Fibroblast of pulmonary artery (primary cell): ENCODE measurements around the gene RFX1.

Experiments
- DNase-seq: peaks from one replicate; pipeline ENCODE4 v3.0.0-alpha.2; 2010; ENCODE audit warnings: low read depth
- H3K4me3 ChIP-seq: replicated peaks from 2 replicates; pipeline ENCODE4 v1.5.1; 2011; ENCODE audit warnings: low read depth, mild to moderate bottlenecking, control low read depth, low read length, moderate library complexity
- TF ChIP-seq, protein P1 (sequence below): IDR thresholded peaks from 2 replicates; pipeline ENCODE4 v1.5.1; 2011; ENCODE audit warnings: mild to moderate bottlenecking, control low read depth, low read length, inconsistent platforms; ENCODE audit errors: missing control alignments

RFX1 gene

DNA sequence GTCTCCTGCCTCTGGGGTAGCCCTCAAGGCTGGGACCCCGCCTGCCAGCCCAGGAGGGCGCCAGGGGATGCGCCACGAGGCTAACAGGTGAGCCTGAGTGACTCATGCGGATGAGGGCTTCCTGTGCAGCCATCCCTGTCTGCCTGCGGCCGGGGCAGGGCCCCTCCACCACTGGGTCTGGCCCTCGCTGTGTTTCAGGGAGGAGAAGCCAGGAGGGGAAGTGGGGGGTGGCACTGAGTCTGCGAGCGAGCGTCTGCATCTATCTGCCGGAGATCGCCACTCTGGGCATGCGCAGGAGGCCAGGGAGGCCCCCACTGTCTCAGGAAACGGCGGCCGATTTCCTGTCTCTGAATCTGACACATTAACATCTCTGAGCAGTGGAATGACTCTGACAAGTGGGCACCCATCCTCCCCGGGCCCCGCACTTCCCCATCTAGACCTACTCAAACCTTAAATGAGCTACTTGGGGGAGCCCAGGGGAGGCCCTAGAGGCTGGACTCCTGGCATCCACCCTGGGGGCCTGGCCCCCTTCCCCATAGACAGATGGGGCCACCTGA is 19.7 kb downstream of the RFX1 start:
- peak; percentile 74 for DNase-seq
- TF ChIP-seq, protein P1, sequence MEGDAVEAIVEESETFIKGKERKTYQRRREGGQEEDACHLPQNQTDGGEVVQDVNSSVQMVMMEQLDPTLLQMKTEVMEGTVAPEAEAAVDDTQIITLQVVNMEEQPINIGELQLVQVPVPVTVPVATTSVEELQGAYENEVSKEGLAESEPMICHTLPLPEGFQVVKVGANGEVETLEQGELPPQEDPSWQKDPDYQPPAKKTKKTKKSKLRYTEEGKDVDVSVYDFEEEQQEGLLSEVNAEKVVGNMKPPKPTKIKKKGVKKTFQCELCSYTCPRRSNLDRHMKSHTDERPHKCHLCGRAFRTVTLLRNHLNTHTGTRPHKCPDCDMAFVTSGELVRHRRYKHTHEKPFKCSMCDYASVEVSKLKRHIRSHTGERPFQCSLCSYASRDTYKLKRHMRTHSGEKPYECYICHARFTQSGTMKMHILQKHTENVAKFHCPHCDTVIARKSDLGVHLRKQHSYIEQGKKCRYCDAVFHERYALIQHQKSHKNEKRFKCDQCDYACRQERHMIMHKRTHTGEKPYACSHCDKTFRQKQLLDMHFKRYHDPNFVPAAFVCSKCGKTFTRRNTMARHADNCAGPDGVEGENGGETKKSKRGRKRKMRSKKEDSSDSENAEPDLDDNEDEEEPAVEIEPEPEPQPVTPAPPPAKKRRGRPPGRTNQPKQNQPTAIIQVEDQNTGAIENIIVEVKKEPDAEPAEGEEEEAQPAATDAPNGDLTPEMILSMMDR = no peak
- H3K4me3 ChIP-seq = no peak overlapping the region

DNA sequence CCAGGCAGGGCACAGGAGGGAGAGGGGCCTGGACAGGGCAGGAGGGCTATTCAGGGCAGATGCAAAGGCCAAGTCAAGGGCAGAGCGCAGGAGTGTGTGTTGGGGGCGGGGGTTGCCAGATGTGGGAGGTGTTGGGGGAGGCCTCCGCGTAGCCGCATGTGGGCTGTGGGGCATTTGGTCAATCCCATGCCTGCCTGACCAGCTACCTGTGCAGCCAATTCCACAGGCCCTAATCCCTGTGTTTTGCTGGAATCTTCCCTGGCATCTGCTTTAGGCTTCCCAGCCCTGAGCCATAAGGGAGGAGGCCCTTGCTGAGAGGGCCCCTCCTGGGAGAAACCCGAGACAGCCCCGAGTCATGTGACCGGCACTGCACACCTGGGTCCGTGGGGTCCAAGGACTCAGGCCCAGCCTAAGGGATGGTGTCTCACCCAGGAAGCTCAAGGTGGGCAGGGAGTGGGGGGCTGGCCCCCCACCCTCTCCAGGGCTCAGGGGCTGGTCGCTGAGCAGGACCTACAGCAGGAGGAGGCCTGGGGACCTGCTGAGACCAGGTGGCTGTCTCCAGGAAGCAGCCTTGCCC is 20.3 kb downstream of the RFX1 start:
- no peak for DNase-seq
- TF ChIP-seq, protein P1 = no peak
- no peak overlapping the region for H3K4me3 ChIP-seq

DNA sequence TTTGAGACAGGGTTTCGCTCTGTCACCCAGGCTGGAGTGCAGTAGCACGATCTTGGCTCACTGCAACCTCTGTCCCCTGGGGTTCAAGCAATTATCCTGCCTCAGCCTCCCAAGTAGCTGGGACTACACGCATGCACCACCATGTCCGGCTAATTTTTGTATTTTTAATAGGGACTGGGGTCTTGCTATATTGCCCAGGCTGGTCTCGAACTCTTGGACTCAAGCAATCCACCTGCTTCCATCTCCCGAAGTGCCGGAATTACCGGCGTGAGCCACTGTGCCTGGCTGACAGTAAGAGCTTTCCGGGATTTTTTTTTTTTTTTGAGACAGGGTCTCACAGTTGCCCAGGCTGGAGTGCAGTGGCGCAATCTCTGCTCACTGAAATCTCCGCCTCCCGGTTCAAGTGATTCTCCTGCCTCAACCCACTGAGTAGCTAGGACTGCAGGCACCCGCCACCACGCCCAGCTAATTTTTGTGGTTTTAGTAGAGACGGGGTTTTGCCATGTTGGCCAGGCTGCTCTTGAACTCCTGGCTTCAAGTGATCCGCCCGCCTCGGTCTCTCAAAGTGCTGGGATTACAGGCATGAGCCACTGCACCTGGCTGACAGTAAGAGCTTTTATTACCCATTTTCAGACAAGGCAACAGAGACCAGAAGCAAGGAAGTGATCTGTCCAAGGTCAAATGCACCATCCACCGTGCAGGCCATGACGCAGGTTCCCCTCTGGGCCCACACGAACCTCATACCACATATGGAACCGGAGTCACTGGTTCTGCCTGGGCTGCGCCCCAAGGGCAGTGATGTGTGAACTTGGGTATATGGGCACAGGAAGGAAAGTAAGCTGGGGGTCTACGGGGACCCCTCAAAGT is 21.0 kb downstream of the RFX1 start:
- DNase-seq = no peak
- H3K4me3 ChIP-seq = no peak overlapping the region
- TF ChIP-seq, protein P1 = no peak

DNA sequence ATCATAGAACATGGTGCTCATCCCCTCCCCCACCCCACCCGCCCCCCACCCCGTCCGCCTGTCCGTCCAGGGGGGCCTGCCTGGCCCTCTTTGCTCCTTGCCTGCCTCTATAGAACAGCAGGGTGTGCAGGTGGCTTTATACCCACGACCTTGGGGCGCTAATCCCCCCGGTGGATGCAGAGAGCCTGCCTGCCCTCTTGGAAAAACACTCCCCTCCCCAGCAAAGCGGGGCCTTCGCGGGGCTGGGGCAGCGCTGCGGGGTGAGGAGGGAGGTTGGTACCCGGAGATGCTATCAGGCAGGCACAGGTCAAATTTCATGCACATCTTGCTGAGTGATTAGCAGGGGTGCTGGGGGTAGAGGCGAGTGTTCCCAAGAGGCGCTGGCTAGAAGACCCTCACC is 21.9 kb downstream of the RFX1 start:
- DNase-seq = no peak
- TF ChIP-seq, protein P1 = no peak
- H3K4me3 ChIP-seq = no peak overlapping the region

DNA sequence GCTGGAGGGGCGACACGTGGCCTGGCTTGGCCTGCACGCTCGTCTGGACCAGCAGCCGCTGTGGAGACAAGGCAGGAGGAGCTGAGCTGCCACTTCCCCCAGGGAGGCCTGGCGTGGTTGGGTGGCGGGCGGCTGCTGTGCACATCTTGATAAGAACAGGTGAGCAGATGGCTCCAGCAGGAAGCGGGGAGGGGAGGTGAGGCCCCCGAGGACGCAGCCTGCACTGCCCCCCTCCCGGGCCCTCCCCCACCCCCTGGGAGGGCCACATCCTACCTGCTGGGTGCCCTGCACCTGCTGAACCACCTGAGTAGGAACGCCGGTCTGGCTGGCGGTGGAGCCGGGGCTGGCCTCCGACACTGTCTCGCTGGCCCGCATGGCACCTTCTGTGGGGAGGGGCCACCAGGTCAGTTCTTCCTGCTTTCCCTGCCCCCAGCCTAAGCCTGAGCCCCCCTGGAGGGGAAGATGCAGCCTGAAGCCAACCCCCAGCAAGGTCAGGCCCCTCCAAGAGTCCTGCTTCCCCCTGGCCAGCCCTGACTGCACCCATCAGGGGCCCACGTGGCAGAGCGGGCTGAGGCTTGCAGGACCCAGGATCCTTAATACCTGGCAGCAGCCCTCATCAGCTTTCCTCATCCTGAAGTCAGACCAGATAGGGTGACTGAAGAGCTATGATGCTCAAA is 22.8 kb downstream of the RFX1 start:
- DNase-seq = no peak
- no peak overlapping the region for H3K4me3 ChIP-seq
- TF ChIP-seq, protein P1 = no peak

DNA sequence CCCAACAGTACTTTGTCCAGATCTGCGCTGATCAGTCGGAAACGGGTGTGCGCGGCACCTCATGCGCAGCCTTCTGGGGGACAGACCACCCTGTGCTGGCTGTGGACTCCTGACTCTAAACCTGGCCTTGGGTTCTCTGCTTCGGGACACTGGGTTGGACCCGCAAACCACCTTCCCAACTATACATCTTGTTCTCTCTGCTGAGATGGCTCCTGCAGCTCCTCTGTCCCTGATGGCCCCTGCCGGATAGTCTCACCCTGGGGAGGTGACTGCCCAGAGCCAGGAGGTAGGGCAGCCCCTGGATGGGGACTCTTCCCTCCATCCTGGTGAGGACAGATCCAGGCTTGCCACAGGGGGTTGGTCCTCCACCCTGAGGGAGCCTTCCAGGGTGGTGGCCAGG is 23.3 kb downstream of the RFX1 start:
- no peak for DNase-seq
- no peak overlapping the region for H3K4me3 ChIP-seq
- TF ChIP-seq, protein P1 = no peak
